Left ventricle myocardium superior (tissue), 1 donor: Measurements from ENCODE around the gene CTNNA3. TPM values are rescaled to one million over a fixed set of nuclear protein-coding genes. Genes with fewer than 3 reads are reported as not detected.

ENCODE experiments used
- ATAC-seq: fragments of 200-7000 bp; cut with Tn5 transposase; one replicate; pipeline ENCODE4 v1.9.1; 2020; ENCODE audit warnings: mild to moderate bottlenecking, moderate library complexity
- DNase-seq: peaks from one replicate; pipeline ENCODE4 v3.0.0-alpha.2; 2020
- intact Hi-C: fragments of 100-400 bp; cut with micrococcal nuclease; formaldehyde crosslinking; loops from one replicate; pipeline ENCODE4 v1.11.0; 2022
- total RNA-seq: library from RNA; stranded (reverse); fragmentation: NEBNext Ultra II Directional; extraction: Animal tissue kit (Norgen Biotek cat#: 25700); gene quantifications from one replicate; pipeline ENCODE4 v1.2.1, GENCODE V29; 2021
- donor health status: DM: no; HTN: yes; CAD: no; lungs with severe emphysema.

CTNNA3 gene
- total RNA-seq, 1 donor from 2014 or later = 130 TPM

DNA sequence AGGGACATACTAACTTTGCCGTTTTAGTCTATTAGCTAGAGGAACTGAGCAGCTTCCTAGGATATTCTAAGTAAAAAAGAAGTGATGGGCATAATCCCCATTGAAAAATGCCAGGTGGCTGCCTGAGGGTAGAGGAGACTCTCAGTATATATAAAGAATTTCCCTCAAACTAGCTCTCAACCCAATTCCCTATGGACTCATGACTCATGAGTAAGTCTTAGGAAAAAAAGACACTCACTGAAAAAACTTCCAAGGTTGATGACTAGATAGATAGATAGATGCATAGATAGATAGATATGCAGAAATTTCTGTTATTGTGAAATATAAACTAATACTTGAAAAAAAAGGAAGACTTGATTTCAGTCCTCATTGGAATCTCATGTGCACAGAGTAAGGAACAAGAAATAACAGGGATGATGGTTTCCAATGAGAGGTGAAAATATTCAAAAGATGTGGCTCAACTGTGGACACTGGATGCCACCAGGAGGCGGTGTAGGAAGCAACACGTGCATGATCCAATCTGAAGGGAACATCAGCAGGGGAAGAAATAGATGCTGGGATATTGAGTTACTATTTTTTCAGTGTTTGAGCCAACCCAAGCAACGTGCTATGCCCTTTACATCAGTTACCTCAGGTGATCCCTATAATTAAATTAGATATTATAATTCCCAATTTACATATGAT lies 1481.1 kb downstream of the CTNNA3 start:
- intact Hi-C loops = no loop called here
- ATAC-seq = no peak
- DNase-seq = no peak

DNA sequence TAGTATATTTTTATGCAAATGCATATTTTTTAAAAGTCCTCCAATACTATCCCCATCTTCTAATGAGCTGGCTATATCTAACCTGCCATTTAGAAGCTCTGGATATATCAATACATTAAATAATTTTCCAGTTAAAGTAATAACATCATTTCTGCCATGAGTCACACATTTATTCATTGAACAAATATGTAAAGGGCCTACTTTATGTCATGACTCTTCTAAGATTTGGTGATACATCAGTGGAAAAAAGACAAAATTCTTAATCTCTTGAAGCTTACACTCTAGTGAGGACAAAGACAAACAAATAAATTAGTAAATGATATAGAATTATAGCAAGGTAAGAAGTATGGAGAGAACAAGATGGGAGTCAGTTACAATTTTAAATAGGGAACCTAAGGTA lies 1487.0 kb downstream of the CTNNA3 start:
- intact Hi-C loops = no loop called here

DNA sequence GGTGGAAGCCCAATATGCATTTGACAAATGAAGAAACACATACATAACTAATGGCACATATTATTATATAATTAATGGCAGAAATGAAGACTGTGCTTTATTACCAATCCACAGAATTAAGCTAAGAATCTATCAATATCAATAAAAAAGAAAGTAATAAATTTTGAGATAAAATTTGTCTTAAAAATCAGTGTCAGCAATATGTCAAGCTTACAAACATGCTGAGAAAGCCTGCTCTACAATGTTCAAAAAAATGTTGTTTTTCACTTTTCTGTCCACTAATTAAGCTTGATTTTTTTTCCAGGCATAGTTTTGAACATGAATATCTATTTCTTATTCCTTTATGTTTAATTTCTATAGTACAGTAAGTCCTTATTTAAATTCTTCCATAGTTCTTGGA lies 1491.2 kb downstream of the CTNNA3 start:
- DNase-seq (no peak), ATAC-seq (no peak)
- intact Hi-C loops = no loop called here

More for the DNA sequence above, 1487.0 kb downstream of the CTNNA3 start:
- ATAC-seq = no peak
- DNase-seq = no peak

DNA sequence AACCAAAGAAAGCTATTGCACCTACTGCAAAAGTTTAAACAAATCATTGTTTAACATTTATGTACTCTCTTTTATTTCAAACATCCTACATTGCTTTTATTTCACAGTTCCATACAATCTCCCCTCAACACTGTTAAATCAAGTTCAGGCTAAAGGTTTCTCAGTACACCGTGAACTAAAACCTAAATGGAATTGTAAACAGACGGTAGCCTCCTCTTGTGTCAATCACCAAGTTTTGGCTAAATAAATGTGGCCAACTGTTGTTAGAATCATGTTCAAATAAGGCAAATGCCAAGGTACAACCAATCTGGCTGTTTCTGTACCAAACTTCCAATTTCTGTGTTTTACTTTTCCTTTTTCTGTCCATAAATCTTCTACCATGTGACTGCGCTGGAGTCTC lies 1493.9 kb downstream of the CTNNA3 start:
- DNase-seq = no peak

DNA sequence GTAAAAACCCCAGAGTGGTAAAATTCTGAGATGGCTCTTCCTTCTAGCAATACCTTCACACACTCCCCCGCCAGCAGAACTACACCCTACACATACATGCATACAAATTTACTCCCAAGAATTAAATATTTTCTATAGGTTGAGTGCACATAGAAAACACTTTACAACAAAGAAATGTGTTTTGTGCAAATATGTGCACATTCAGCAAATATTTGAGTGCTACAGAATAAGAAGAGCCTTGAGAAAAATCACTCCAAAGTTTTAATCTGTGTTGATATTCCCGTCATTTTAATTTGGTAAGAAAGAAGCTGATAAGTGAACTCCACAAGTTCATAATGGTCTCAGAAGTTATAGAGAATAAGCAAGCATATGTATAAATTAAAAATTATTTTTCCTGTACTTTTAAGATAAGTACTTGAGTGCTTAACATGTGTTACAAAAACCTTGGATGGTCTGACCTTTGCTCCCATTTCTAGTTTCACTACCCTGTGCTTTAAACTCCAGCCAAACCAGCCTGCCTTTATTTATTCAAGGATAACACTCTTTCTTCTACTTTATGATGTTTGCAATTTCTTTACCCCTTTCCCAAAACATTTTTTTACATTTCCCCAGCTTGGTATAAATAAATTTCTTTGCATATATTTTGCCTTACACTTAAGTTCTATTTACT lies 1503.7 kb downstream of the CTNNA3 start:
- ATAC-seq (no peak), DNase-seq (no peak)
- intact Hi-C loops = no loop called here

More for the DNA sequence above, 1493.9 kb downstream of the CTNNA3 start:
- ATAC-seq = no peak
- intact Hi-C loops = no loop called here

DNA sequence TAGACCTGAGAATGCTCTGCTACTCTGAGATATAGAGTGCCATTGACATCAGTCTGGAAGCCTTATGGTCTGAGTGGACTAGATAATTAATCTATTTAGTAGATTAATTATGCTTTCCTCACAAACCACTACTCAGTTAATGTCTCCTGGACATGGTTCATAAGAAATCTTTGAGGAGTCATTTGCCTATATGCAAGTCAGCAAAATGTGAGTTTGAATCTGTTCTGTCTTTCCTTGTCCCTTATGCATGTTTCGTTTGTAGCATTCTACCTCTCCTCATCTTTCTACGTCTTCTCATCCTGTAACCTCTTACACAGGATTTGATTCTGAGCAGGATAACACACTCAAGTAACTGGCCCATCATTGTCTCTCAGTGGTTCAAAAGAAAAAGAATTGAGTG lies 1505.6 kb downstream of the CTNNA3 start:
- intact Hi-C loops = no loop called here
- DNase-seq = no peak
- no peak for ATAC-seq

DNA sequence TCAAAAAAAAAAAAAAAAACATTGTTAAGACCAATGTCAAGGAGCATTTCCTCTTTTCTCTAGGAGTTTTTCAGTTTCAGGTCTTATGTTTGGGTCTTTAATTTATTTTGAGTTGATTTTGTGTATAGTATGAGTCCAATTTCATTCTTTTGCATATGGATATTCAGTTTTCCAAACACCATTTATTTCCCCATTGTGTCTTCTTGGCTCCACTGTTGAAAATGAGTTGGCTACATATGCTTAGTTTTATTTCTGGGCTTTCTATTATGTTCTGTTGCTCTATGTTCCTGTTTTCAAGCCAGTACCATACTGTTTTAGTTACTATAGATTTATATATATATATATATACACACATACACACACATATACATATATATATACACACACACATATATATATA lies 1506.7 kb downstream of the CTNNA3 start:
- DNase-seq (no peak), ATAC-seq (no peak)
- intact Hi-C loops = no loop called here

DNA sequence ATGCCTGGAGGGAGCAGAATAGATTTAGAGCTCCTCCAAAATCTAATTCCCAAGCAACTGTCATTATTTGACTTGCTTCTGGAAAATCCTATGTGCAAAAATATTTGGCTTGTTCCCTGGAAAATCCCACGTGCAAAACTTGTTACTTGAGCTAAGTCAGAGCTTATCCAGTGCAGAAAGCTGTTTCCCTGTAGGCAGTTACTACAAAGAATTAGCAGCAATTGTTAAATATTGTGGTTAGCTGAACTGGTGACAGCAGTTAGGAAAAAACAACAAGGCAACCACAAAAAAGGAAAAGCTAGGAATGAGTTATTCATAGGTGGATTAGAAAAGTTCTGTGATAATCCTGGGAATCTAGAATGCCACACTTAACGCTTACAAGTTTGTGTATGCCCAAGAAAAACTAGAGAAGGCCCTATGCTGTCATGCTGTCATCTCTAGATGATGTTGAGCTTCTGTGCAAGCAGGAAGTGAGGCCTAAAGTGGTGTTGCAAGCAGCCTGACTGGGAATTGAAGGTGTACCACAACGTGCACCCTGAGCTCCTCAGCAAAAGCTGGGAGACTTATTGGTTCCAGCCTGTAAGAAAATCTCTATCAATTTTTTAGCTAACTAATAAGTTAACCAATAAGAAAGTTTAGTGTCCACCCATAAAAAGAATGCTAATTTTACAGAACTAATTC lies 1508.8 kb downstream of the CTNNA3 start:
- ATAC-seq = no peak
- DNase-seq = no peak
- intact Hi-C loops = no loop called here

DNA sequence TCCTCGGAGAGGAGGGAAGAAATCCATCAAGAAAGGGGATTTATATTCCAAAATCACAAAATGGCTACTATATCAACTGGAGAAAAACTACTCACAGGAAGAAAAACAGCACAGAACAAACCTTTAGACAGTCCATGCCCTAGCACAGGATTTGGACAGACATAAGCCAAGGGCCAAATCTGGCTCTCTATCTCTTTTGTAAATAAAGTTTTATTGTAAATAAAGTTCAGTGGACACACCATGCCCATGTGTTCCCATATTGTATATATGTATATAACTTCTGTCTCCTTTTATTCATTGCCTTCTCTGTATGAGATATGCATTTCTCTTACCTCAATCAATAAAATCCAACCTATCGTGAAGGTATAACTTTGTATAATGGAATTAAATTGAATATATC lies 1513.0 kb downstream of the CTNNA3 start:
- DNase-seq (no peak), ATAC-seq (no peak)
- intact Hi-C loops = no loop called here

DNA sequence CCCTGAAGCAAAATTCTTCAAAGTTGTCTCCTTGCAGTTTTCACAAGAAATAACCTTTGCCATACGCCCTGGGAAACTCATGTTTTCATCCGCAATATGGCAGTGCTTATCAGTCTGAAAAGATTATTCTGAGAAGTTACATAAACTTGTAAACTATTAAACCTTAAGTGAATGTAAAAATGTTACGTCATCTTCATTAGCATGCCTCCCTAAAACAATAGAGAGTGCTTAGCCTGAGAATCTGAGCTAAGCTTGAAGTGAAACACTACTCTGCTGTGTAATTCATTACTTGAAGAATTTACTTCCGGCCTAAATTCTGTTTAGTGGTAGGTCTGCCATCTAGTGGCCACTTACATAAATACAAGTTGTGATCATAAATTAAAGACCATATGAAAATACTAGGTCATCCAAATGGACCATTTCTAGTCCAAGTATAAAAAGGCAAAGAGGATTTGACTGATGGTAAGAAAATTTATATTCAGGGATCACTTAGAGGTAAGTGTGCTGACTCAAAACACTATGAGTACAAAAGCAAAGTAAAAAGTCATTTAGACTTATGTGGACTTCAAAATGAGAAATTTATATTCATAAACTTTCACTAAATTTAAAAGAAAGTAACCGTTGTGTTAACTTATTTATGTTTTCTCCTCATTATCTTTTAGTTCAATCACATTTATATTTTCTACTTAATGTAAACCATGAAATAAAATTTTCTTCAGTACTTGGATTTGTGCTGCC lies 1515.2 kb downstream of the CTNNA3 start:
- intact Hi-C loops = no loop called here
- DNase-seq (no peak), ATAC-seq (peak; percentile 39)

DNA sequence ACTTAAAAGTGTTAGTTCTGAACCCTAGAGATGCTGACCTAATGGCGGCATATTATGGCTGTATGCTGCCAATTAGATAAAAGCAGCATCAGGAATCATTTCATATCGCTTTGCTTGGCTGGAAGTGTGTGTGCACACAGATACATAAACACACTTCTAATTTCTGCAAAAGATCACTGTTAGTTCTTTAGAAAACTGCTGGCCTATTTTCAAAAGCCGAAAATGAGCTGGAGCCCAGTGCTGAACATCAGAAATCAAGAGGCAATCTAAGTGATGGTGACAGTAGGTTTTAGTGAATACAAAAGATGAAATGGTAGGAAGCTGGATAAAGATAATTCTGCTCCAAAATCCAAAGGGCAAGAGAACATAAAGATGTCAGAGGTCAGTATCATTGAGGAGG lies 1516.0 kb downstream of the CTNNA3 start:
- intact Hi-C loops = no loop called here
- DNase-seq (no peak), ATAC-seq (no peak)

DNA sequence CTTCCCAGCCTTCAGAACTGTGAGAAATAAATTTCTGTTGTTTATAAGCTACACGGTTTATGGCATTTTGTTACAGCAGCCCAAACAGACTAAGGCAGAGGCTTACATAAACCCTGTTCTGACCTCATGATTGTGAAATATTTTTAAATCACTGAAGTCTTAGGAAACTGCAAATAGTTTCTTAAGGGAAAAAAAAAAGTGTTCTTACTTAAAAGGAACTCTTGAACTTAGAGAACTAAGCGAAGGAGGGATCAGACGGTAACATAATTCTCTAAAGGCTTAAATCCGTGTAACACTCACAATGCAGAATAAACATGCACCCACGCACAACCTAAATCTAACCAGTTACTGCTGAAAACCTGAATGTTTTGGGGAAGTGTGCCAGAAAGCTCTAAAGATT lies 1519.2 kb downstream of the CTNNA3 start:
- intact Hi-C loops = no loop called here
- DNase-seq = no peak
- no peak for ATAC-seq

DNA sequence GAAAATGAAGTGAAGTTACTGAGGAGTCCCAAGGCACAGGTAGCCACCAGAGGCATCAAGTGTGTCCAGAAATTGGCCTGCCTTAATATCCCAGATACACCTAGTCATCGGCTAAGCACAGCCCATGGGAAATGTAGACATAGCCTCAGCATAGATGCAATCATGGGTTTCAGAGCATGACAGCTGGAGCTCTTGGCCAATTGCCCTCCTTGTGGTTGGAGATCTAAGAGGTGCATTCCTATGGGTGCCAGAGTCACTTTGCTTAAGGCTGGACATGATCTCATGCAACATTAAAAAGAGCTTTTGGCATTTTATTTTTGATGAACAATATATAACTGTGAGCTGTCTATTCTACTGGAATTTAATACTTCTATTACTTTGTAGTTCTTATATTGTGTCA lies 1528.2 kb downstream of the CTNNA3 start:
- DNase-seq (no peak), ATAC-seq (no peak)
- intact Hi-C loops = no loop called here

DNA sequence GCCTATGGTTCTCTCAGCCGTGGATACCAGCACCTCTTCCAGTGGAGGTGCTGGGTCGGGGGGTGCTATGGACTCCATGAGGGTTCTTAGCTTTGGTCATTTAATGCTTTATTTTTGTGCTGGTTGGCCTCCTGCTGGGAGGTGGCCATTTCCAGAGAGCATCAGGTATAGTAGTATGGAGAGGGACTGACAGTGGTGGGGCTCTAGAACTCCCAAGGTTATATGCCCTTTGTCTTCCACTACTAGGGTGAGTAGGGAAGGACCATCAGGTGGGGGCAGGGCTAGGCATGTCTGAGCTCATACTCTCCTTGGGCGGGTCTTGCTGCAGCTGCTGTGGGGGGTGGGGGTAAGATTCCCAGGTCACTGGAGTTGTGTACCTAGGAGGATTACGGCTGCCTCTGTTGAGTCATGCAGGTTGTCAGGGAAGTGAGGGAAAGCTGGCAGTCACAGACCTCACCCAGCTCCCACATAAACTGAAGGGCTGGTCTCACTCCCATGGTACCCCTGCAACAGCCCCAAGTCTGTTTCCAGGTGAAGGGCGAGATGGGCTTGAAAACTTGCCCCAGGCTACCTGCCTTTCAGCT lies 1533.3 kb downstream of the CTNNA3 start:
- no peak for ATAC-seq
- DNase-seq = no peak
- intact Hi-C loops = no loop called here

DNA sequence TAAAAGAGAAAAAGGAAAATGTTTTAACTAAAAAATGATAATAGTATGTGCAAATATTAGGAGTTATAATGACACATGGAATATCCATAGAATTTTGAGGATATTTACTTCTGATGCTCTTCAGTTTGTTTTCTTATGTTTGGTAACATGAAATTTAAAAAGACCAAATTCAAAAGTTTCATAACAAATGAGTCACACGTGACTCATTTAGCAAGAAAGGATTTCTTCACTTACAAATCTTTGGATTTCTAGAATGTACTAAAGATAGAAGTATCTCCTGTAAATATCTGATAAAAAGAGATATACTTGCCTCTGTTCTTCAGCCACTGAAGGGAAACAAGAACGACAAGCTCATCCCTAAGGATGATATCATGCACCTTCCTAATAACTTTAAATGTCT lies 1544.6 kb downstream of the CTNNA3 start:
- intact Hi-C loops = no loop called here
- ATAC-seq (no peak), DNase-seq (no peak)

DNA sequence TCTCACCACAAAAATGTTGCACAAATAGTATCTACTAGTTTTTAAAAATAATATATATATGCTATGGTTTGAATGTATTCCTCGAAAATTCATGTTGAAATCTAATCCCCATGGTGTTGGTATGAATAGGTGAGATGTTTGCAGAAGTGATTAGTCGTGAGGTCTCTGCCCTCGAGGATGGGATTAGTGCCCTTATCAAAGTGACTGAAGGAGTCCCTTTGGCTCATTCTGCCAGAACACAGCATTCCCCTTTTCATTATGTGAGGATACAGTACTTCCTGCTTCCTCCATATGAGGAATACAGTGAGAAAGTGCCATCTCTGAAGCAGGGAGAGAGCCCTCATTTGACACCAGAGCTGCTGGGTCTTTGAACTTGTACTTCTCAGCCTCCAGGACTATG lies 1547.7 kb downstream of the CTNNA3 start:
- intact Hi-C loops = no loop called here
- no peak for DNase-seq
- no peak for ATAC-seq

DNA sequence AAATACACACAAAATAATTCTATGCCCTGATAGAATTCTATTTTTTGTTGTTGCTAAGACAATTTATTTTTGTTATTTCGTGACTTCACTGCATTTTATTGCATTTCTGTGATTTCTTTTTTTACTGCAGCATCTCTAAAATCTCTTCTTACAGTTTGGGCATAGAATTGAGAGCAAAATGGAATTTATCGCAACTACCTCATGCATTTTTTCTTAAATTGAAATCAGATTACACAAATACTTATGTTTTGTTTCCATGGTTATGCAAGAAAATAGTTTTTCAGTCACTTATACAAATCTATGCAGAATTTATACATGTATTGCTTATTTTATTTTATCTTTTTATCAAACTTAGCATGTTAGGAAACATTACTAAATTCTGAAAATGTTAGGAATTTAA lies 1552.0 kb downstream of the CTNNA3 start:
- intact Hi-C loops = no loop called here
- ATAC-seq (no peak), DNase-seq (no peak)

DNA sequence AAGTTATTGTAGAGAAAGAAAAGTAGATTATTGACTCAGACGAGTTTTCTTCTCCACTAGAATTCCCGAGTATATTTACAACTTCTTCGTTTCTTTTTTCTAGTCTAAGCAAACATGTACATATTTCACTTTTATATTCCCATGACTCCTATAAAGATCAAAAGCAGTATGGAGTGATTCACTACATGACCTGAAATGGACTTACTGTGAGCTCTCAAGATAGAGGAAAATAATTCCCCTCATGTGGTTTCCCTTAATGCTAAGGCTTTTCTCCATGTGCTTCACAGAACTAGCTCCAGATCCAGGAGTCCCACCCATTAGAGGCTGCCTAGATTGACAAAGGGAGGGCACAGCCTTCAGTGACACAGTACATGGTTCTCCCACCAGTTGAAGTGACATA lies 1593.2 kb downstream of the CTNNA3 start:
- ATAC-seq = no peak
- DNase-seq = no peak
- intact Hi-C loops = no loop called here

DNA sequence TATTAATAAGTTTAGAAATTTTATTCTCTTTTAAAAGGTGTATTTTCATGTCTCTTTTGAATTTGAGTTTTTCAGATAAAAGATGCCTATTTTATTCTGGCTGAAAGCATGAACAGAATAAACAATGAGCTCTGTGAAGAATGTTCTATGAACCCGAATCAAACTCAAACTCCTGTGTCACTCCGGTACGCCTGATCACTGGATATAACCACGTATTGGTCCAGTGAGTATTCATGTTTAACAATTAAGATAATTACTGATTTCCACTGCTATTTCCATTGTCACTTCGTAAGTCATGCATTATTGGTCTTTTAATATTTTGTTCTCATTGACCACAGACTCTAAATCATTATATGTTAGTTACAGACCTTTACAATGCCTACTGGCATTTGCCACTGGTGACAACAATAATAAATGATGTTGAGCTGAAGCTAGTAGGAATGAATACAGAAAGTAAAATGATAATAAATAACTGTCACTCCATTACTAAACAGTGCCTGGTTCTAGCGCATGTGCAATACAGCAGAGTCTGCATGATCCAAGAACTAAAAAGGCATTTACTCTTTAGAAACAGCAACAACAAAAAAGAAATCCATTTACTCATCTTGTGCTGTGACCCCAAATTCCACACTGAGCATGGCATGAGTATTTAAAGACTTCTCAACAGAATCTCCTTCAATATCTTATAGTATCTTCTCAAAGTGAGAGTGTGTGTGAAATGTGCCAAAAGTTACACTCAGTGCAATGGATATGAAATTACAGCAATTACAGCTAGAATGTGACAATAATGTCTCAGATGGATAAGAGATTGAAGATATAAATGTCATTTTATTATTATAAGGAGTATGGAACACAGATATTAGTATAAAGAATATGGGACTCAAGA lies 1597.2 kb downstream of the CTNNA3 start:
- DNase-seq = no peak
- intact Hi-C loops = no loop called here
- no peak for ATAC-seq
